Globus pallidus (tissue), 1 donor: ENCODE results near the gene TNK2.
"Not testable (repeated sequence)": the region's sequence is repeated elsewhere in the genome, so short reads cannot be mapped to it uniquely, and the experiment has no call there.

Experiments
- DNase-seq: peaks from one replicate; pipeline ENCODE4 v3.0.0-alpha.2; 2015; ENCODE audit warnings: low spot score

The TNK2 gene

GRCh38 chr3:195870442-195870841, 37.9 kb downstream of the TNK2 start:
- no peak for DNase-seq

- DNase-seq, result no peak
Observed at GRCh38 chr3:195869413-195870001, 38.8 kb downstream of the TNK2 start.

GRCh38 chr3:195868866-195869412, 39.4 kb downstream of the TNK2 start:
- DNase-seq, result no peak

- DNase-seq, result no peak
Observed at GRCh38 chr3:195868336-195868865, 40.0 kb downstream of the TNK2 start.

- no peak for DNase-seq
Observed at GRCh38 chr3:195867631-195868335, 40.6 kb downstream of the TNK2 start.

GRCh38 chr3:195866686-195867511, 41.5 kb downstream of the TNK2 start:
- no peak for DNase-seq

GRCh38 chr3:195865752-195866151, 42.6 kb downstream of the TNK2 start:
- DNase-seq, result no peak

GRCh38 chr3:195863121-195864061, 45.0 kb downstream of the TNK2 start:
- DNase-seq, result peak; percentile 89

GRCh38 chr3:195862318-195862717, 46.0 kb downstream of the TNK2 start:
- not testable (repeated sequence) for DNase-seq

GRCh38 chr3:195860456-195860855, 47.9 kb downstream of the TNK2 start:
- DNase-seq, result no peak

- no peak for DNase-seq
Observed at GRCh38 chr3:195859846-195860411, 48.4 kb downstream of the TNK2 start.

- peak; percentile 68 for DNase-seq
Observed at GRCh38 chr3:195859061-195859845, 49.1 kb downstream of the TNK2 start.

GRCh38 chr3:195856410-195857084, 51.8 kb downstream of the TNK2 start:
- DNase-seq, result no peak

- DNase-seq, result no peak
Observed at GRCh38 chr3:195855471-195856409, 52.6 kb downstream of the TNK2 start.

- no peak for DNase-seq
Observed at GRCh38 chr3:195854628-195855294, 53.6 kb downstream of the TNK2 start.

GRCh38 chr3:195853996-195854395, 54.4 kb downstream of the TNK2 start:
- DNase-seq, result no peak

GRCh38 chr3:195853036-195853435, 55.3 kb downstream of the TNK2 start:
- no peak for DNase-seq
